Adrenal gland (tissue), 5 donors: ENCODE measurements around the gene SMIM35.

ENCODE experiments used
- CTCF ChIP-seq, 6 experiments: fragments of 450-650 bp in 4 of 6; fragments of 200-600 bp in 2 of 6; sonication (generic) in 1 of 6; IDR thresholded peaks; 1 replicate in 5 of 6; 2 replicates in 1 of 6; pipeline versions ENCODE4 v1.5.1 to v1.8.0; 2016 to 2021; ENCODE audit warnings: antibody characterized with exemption in 6 of 6, mild to moderate bottlenecking in 2 of 6, moderate library complexity in 1 of 6
- POLR2A ChIP-seq, 2 donors: fragments of 450-650 bp; IDR thresholded peaks; one replicate each; pipeline ENCODE4 v1.6.1; 2017; ENCODE audit warnings: antibody characterized with exemption in 2 of 2, mild to moderate bottlenecking in 2 of 2, moderate library complexity in 1 of 2
- donor health status: DM: no; HTN: no; CAD: no.

DNA sequence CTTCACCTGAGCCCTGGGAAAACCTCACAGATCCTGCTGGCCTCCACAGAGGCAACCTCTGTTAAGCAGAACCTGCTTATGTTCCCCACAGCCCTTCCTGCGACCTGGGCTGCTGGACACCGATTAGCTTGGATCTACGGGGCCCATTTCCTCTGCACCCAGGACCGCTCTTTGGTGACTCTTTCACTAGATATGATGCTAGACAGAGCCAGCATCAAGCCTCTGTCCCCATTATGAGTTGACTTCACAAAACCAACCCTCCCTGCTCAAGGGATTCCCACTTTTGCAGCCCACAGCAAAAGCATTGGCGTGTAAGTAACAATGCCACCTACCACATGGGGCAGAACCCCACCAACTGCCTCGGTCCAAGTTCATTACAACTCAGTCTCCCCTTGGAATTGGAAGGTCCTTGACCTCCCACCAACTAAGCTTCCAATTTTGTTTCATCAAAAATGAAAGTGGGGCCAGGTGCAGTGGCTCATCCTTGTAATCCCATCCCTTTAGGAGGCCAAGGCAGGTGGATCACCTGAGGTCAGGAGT, 25.1 kb downstream of the SMIM35 start:
- TF ChIP-seq CTCF (IDR thresholded peaks at IDR 0.05) (no peak), POLR2A (IDR thresholded peaks at IDR 0.05) (no peak)
